Activated T-cell treated with anti-CD3 and anti-CD28 coated beads for 1 hour (primary cell): ENCODE measurements around the gene UBAC2.

ENCODE experiments used
- DNase-seq: peaks from one replicate; pipeline ENCODE4 v3.0.0-alpha.2; 2020; ENCODE audit warnings: low read depth

The UBAC2 gene

GRCh38 chr13:99311748-99312492 is 111.3 kb downstream of the UBAC2 start:
- no peak for DNase-seq

GRCh38 chr13:99312493-99312883 is 111.8 kb downstream of the UBAC2 start:
- DNase-seq = no peak

- no peak for DNase-seq
These were observed 112.8 kb downstream of the UBAC2 start for GRCh38 chr13:99313501-99313900.

- no peak for DNase-seq
These were observed 113.3 kb downstream of the UBAC2 start for GRCh38 chr13:99313941-99314340.

- no peak for DNase-seq
These were observed 114.1 kb downstream of the UBAC2 start for GRCh38 chr13:99314640-99315176.

- DNase-seq = no peak
These were observed 114.5 kb downstream of the UBAC2 start for GRCh38 chr13:99315186-99315585.

- DNase-seq = no peak
These were observed 115.6 kb downstream of the UBAC2 start for GRCh38 chr13:99316224-99316623.

GRCh38 chr13:99316657-99317256 is 116.1 kb downstream of the UBAC2 start:
- DNase-seq = no peak

GRCh38 chr13:99320693-99321481 is 120.2 kb downstream of the UBAC2 start:
- DNase-seq = no peak

GRCh38 chr13:99321709-99322108 is 121.1 kb downstream of the UBAC2 start:
- DNase-seq = no peak

- no peak for DNase-seq
These were observed 121.8 kb downstream of the UBAC2 start for GRCh38 chr13:99322297-99323103.

- DNase-seq = no peak
These were observed 122.8 kb downstream of the UBAC2 start for GRCh38 chr13:99323488-99323887.

GRCh38 chr13:99326012-99326411 is 125.4 kb downstream of the UBAC2 start:
- no peak for DNase-seq

- DNase-seq = no peak
These were observed 126.5 kb downstream of the UBAC2 start for GRCh38 chr13:99327126-99327525.

GRCh38 chr13:99327761-99328160 is 127.1 kb downstream of the UBAC2 start:
- DNase-seq = no peak

GRCh38 chr13:99329477-99329876 is 128.8 kb downstream of the UBAC2 start:
- no peak for DNase-seq

GRCh38 chr13:99330942-99331341 is 130.3 kb downstream of the UBAC2 start:
- no peak for DNase-seq

- DNase-seq = no peak
These were observed 131.2 kb downstream of the UBAC2 start for GRCh38 chr13:99331881-99332293.

- no peak for DNase-seq
These were observed 131.8 kb downstream of the UBAC2 start for GRCh38 chr13:99332456-99332855.

- no peak for DNase-seq
These were observed 133.6 kb downstream of the UBAC2 start for GRCh38 chr13:99334221-99334620.

- DNase-seq = no peak
These were observed 134.4 kb downstream of the UBAC2 start for GRCh38 chr13:99335087-99335486.

- no peak for DNase-seq
These were observed 134.9 kb downstream of the UBAC2 start for GRCh38 chr13:99335603-99336002.
